H7 (cell line): ENCODE results near the gene MYO5C. TPM values are rescaled to one million over a fixed set of nuclear protein-coding genes. Genes with fewer than 3 reads are reported as not detected.
"Not testable (repeated sequence)": the region's sequence is repeated elsewhere in the genome, so short reads cannot be mapped to it uniquely, and the experiment has no call there.

Experiments used
- DNase-seq: peaks from one replicate; pipeline ENCODE4 v3.0.0; 2012
- H3K27me3 ChIP-seq: 2 replicates; pipeline ENCODE4 v1.6.0; 2011; ENCODE audit warnings: mild to moderate bottlenecking, low read length; ENCODE audit not compliant: control insufficient read depth, insufficient read depth
- H3K36me3 ChIP-seq: replicated peaks from 2 replicates; pipeline ENCODE4 v1.5.1; 2011; ENCODE audit warnings: low read length; ENCODE audit not compliant: control insufficient read depth, insufficient read depth
- H3K4me3 ChIP-seq: 2 replicates; pipeline ENCODE4 v1.5.1; 2011; ENCODE audit warnings: low read depth, mild to moderate bottlenecking, control low read depth, low read length, moderate library complexity; ENCODE audit not compliant: insufficient read depth
- total RNA-seq: library from RNA; depleted of rRNA; stranded (reverse); fragments of >200 nt; shearing (Covaris generic); gene quantifications from 2 replicates; pipeline ENCODE4 v1.2.3, GENCODE V29; 2014

The MYO5C gene
- total RNA-seq, 1 experiment from 2014 or later = 1.7 TPM

DNA sequence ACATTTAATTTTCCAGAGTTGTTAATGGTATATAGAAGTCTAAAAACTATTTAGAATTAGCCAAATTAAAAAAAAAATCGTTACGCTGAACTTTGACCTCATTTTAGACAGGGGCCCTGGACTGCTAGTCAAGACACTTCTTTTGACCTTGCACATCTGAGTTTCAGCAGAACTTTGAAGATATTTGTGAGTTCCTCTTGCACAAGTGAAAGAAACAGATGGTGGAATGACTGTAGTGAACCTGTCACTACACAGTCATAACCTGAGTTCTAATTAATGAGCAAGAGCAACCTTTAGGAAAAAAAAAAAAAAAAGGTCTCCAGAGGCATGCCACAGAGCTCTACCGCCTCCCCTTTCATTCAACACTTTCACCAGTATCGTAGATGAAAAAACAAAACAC, 5.3 kb downstream of the MYO5C start:
- no peak for DNase-seq

DNA sequence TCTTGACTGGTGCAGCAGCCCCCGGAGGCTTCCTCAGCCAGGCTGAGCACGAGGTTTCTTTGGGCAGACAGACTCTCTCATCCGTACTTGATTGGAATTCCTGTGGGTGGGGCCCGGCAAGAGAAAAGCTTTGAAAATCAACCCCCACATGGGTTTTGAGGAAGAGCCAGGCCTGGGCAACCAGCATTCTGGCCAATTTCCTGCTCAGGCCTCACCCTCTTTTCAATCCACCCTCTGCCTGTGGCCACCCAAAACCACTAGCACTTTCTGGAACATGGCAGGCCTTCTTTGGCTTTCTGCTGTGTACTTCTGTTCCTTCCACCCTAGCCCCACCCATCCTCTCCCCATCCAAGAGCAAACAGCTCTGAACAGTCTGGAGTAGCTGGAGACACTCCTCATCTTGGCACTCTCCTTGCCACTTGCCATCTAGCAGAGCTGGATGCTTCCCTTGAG, 5.9 kb downstream of the MYO5C start:
- no peak overlapping the region for H3K4me3 ChIP-seq
- H3K36me3 ChIP-seq = no peaks in the 10 kb centered on the region; the same call in 1 of the 2 replicates
- peak; percentile 57 for DNase-seq
- H3K27me3 ChIP-seq = peaks cover under 1% of the 10 kb centered on the region; the same call in 1 of the 2 replicates

More for the DNA sequence above, 5.3 kb downstream of the MYO5C start:
- H3K27me3 ChIP-seq = peaks cover 6% of the 10 kb centered on the region; the same call in 1 of the 2 replicates
- H3K4me3 ChIP-seq = no peak overlapping the region
- H3K36me3 ChIP-seq = no peaks in the 10 kb centered on the region; the same call in 1 of the 2 replicates

DNA sequence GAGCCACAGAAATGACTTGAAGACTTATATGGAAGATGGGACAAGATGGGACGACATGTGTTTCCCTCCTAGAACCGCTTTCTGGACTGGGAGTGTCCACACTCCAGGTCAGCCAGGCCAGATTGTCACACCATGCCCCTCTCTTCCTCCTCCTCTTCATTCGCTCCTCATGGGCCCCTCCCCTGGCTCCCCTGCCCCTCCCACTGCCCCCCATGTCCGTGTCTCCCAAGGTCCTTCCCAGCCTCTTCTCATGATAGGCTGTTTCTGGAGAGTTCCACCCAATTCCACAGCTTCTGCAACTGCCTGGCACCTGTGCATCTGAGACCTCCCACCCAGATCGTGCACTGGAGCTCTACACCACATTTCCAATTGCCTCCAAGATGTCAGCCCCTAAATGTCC, 6.6 kb downstream of the MYO5C start:
- no peak for DNase-seq
- Histone ChIP-seq H3K36me3 (no peaks in the 10 kb centered on the region; the same call in 1 of the 2 replicates), H3K4me3 (no peak overlapping the region), H3K27me3 (no peaks in the 10 kb centered on the region; the same call in 1 of the 2 replicates)

DNA sequence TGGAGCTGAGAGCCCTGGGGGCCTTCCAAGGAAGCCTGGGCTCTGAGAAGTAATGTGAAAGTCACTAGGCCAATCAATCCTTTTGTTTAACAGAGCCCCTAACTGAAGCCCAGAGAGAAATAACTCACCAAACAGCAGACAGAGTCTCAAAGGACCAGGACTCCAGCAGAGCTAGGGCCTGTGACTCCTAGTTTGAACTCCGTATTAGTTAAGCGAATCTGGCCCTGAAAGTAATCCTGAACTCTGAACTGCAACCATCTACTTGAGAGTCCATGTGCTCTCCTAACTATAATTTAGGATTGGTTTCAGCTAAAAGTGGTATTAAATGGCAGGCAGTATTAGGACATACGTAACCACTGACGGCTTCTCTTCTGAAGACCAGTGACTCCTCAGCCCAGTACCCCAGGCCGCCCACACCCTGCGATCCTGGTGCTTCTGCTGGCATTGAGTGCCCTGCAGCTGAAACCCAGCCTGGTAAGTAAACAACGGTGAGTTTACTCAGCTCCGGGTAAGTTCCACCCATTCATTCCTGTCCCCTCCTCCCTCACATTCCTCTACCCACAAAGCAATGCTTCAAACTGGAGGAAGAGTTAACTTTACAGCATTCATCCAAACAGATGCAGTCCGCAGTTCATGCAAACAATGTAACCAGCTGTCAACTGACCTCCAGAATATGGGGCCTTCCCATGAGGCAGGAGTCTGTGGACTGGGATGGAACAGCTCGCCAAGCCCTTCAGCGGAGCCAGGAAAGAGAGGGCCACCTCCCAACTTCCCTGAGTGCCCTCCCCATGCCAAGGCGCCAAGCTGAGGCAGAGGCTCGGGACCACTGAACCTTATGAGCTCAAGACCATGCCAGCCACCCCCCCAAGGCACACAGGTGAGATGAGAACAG, 7.3 kb downstream of the MYO5C start:
- DNase-seq = peak; percentile 54
- H3K4me3 ChIP-seq = no peak overlapping the region

DNA sequence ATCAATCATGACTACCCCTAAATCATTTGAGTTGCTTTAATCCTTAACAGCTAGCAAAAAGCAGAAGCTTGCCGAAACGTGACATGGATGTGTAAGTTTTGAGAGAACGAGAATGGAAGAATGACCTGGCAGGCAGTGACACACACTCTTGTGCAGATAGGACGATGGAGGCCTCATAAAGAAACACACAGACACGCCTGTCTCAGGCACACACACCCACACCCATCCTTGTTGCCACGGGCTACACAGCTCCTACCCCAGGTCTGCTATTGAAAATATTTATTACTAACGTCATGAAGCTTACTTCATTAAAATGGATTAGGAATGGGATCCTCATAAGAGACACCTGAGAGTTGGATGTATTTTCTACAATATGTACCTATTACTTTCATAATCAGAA, 8.5 kb downstream of the MYO5C start:
- DNase-seq = no peak
- no peaks in the 10 kb centered on the region; the same call in 1 of the 2 replicates for H3K27me3 ChIP-seq
- H3K36me3 ChIP-seq = no peaks in the 10 kb centered on the region; the same call in 1 of the 2 replicates
- H3K4me3 ChIP-seq = no peak overlapping the region

More for the DNA sequence above, 7.3 kb downstream of the MYO5C start:
- Histone ChIP-seq H3K36me3 (no peaks in the 10 kb centered on the region; the same call in 1 of the 2 replicates), H3K27me3 (no peaks in the 10 kb centered on the region; the same call in 1 of the 2 replicates)

DNA sequence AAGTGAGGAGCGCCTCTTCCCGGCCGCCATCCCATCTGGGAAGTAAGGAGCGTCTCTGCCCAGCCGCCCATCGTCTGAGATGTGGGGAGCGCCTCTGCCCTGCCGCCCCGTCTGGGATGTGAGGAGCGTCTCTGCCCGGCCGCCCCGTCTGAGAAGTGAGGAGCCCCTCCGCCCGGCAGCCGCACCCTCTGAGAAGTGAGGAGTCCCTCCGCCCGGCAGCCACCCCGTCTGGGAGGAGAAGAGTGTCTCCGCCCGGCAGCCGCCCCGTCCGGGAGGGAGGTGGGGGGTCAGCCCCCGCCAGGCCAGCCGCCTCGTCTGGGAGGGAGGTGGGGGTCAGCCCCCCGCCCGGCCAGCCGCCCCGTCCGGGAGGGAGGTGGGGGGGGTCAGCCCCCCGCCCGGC, 9.7 kb downstream of the MYO5C start:
- not testable (repeated sequence) for H3K27me3 ChIP-seq, H3K36me3 ChIP-seq, DNase-seq, H3K4me3 ChIP-seq

DNA sequence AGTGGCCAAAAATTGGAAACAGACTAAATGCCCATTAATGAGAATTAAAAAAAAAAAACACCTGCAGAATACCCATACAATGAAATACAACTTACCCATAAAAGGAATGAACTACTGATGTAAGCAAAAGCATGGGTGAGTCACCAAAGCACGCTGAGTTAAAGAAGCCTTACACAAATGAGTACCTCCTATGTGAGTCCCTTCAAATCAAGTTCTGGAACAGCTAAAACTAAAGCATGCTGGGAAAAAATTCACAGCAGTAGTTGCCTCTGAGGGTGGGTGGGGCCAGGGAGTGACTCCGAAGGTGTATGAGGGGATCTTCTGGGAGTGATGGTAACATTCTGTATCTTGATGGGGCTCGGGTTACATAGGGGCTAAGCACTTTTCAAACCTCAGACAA, 11.4 kb downstream of the MYO5C start:
- Histone ChIP-seq H3K36me3 (peaks cover 2% of the 10 kb centered on the region), H3K4me3 (no peak overlapping the region), H3K27me3 (no peaks in the 10 kb centered on the region; the same call in 1 of the 2 replicates)
- DNase-seq = no peak

DNA sequence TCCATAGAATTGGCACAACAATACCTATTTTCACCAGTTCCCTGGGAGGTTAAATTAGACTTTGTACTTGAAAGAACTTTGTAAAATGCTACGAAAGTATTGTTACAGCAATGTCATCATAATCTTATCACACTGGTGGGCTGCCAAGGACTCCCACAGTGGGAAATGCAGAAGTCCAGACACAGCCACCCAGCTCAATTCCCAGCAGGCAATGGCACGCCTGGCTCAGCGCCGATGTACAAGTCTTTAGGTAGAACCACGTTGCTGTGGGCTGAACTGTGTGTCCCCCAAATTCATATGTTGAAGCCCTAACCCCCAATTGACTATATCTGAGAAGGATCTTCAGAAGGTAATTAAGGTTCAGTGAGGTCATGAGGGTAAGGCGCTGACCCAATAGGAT, 12.3 kb downstream of the MYO5C start:
- no peak for DNase-seq
- peaks cover 8% of the 10 kb centered on the region for H3K36me3 ChIP-seq
- H3K27me3 ChIP-seq = no peaks in the 10 kb centered on the region

DNA sequence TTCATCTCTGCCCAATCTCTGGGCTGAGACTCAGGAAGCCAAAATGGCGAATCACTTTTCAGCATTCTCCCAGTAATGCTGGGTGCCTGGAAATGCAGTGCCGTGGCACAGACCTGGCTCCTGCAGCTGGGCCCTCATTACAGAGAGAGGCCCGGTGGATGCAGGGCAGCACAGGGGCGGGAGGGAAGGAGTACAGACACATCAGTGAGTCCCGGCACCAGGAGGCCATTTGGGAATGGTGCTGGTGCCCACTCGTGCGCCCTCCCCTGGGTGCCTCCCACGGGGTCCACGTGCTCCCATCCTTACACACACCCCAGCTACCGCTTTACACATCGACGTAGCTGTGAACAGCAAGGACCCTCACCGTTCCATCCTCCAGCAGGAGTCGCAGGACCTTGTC, 13.2 kb downstream of the MYO5C start:
- Histone ChIP-seq H3K27me3 (no peaks in the 10 kb centered on the region), H3K36me3 (peaks cover 13% of the 10 kb centered on the region), H3K4me3 (no peak overlapping the region)
- DNase-seq = no peak

More for the DNA sequence above, 12.3 kb downstream of the MYO5C start:
- H3K4me3 ChIP-seq = no peak overlapping the region

DNA sequence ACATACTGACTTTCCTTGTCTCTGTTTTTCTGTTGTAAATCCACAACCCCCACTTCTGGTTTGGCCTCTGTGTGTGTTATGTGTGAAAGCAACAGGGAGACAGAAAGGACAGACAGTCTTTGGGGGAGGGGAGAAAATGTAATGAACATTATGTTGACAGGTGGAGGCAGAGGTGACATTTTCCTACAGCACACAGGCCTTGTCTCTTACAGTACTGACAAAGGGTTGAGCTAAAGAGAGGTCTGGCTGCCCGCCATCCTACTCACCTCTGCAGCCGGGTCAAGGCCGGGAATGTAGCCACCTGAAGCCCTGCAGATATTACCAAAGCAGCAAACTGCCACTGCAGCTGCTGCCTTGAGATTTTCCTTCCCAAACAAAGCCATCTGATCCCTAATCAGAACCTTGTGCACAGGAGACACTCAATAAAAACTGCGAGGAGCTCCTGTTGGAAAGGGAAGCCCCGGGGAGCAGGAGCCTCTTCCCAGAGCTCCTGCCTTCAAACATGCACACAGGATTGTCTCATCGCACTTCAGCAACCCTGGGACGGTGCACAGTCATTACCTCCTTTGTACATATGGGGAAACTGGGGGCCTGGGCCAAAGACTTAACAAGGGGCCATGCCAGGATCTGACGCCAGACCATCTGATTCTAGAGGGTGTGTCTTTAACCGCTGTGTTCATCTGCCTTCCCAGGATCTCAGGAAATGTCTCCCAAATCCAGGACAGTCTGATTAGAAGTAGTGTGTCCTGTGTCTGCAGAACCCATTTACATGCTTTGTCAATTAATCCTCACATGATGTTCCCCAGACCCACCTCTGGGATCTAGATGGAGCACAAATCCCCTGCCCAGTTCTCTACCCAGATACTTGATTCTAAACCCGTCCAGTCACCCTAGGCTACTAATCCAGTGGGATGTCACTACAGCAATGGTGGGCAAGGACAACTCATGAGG, 14.2 kb downstream of the MYO5C start:
- H3K27me3 ChIP-seq = no peaks in the 10 kb centered on the region
- H3K36me3 ChIP-seq = peaks cover 18% of the 10 kb centered on the region
- no peak for DNase-seq
- no peak overlapping the region for H3K4me3 ChIP-seq

DNA sequence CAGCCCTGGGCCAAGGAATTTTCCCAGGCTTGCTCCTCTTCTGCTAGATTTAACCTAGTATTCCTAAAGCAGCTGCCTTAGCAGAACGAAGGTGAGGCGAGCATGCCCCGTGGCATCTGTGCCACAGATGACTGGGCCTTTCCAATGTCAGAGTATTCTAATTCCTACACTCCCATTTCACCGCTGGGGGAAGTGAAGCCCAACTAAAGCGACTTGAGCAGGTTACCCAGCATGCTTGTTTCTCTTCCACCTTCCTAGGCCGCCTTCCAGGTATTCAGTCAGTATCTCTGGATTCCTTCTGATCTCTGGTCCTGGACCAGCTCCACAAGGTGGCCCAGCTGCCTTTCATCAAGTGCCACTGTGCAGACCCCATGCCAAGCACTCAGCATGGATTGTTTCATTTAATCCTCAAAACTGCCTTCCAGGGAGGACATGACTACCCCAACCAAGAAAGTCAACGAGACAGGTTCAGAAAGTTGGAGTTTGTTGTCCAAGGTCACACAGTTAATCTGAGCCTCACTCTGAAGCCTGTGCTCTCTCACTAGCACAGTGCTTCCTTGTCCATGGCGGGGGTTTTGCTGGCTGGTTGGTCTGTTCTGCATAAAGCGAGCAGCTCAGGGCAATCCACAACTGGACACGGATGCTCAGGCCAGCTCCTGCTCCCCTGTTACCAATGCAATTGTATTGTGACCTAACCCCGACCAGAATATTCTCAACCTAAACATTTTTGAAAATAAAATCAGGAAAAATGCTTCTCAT, 15.1 kb downstream of the MYO5C start:
- no peak overlapping the region for H3K4me3 ChIP-seq
- no peak for DNase-seq
- peaks cover 19% of the 10 kb centered on the region for H3K36me3 ChIP-seq
- no peaks in the 10 kb centered on the region for H3K27me3 ChIP-seq

DNA sequence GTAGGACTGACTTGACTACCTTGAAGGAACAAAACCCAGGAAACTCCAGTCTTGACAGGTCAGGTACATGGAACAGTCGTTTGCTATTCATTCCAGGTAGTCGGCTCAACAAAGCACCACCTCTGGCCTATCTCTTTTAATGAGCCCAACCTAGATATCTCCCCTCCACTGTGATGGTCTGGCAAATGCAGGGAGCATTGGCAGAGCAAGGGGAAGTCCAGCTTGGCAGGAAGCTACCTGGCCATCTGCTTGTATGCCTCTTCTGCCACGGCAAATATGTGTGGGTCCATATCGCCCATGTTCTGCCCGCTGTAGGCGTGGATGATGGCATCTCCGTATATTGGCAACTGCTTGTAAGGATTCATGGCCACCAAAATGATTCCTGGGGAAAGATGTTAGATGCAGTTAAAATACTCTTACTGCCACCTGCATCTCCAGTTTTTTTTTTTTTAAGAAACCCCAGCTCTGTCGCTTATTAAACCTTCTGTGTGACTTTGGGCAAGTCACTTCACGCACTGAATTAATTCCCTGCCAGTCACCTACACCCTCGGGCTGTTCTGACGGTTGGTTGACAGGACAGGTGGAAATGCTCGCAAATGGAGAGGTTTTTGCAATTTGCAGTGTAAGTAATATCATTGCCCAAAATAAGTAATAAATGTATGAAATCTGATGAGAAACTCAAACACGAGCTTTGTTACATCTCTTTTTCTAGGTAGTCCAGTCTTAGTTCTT, 16.8 kb downstream of the MYO5C start:
- H3K27me3 ChIP-seq = no peaks in the 10 kb centered on the region

DNA sequence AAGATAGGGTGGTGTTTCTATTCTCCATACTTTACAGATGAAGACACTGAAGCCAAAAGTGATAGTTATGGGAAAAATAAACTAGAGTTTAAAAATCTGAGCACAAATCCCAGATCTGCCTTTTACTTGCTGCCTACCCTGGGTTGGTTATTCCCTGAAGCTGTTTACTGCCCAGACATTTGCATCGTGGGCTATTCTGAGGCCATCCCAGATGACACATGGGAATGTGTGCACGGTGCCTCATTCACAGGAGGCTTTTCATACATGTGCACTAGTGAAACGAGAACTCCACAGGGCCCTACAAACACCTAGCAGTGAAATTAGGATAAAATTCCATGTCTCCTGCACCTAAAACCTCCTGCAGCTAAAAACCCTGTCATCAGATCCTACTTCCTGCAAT, 17.5 kb downstream of the MYO5C start:
- DNase-seq = no peak
- peaks cover 27% of the 10 kb centered on the region for H3K36me3 ChIP-seq
- no peaks in the 10 kb centered on the region for H3K27me3 ChIP-seq
- no peak overlapping the region for H3K4me3 ChIP-seq

More for the DNA sequence above, 16.8 kb downstream of the MYO5C start:
- Histone ChIP-seq H3K36me3 (peaks cover 25% of the 10 kb centered on the region), H3K4me3 (no peak overlapping the region)
- no peak for DNase-seq
